GM12878 (cell line): ENCODE results near the gene KLK13. TPM values are rescaled to one million over a fixed set of nuclear protein-coding genes. Genes with fewer than 3 reads are reported as not detected.

Source experiments
- ATAC-seq: fragments of 200-7000 bp; cut with Tn5 transposase; 3 replicates; pipeline ENCODE4 v1.9.1; 2020; ENCODE audit warnings: mild to moderate bottlenecking, moderate library complexity
- BruUV-seq: library from RNA; stranded (reverse); fragments of 400-500 nt; replicated peaks from 2 replicates; lab custom pipeline; 2021; lab: Mats Ljungman, UMichigan
- CTCF ChIA-PET: fragments of 300-600 bp; sonication (Branson Sonifier 250); formaldehyde crosslinking; extraction: SDS; loops from one replicate; lab custom pipeline; 2021; ENCODE audit warnings: inconsistent platforms; lab: Yijun Ruan, JAX
- POLR2A ChIA-PET: fragments of 350-600 bp; formaldehyde crosslinking; extraction: SDS; loops from one replicate; lab custom pipeline; 2021; ENCODE audit warnings: inconsistent platforms; lab: Charles Lee
- RAD21 ChIA-PET: fragments of 300-600 bp; sonication (Branson Sonifier 250); formaldehyde crosslinking; loops from one replicate; lab custom pipeline; 2023; ENCODE audit warnings: antibody characterized with exemption; ENCODE audit not compliant: unreplicated experiment; lab: Charles Lee
- SMC1A ChIA-PET: fragments of 300-600 bp; sonication (Branson Sonifier 250); formaldehyde crosslinking; loops from one replicate; lab custom pipeline; 2023; ENCODE audit not compliant: unreplicated experiment, uncharacterized antibody; lab: Charles Lee
- DNase-seq: peaks from one replicate; pipeline ENCODE4 v3.0.0-alpha.2; 2011; ENCODE audit warnings: low read depth, low spot score
- FAIRE-seq: peaks from 3 replicates; lab custom pipeline; 2011; peaks lifted over from hg19 to GRCh38; lab: Jason Lieb, UNC
- H2AFZ ChIP-seq: 2 replicates; pipeline ENCODE4 v1.6.0; 2011; ENCODE audit warnings: low read depth, low read length, control low read depth; ENCODE audit not compliant: control insufficient read depth
- H3K27ac ChIP-seq: 2 replicates; pipeline ENCODE4 v1.5.1; 2011; ENCODE audit warnings: control low read depth; ENCODE audit not compliant: control insufficient read depth, insufficient read depth
- H3K27me3 ChIP-seq, 2 experiments: replicated peaks in 1 of 2; 2 replicates each; pipeline versions ENCODE4 v1.6.0 to v1.6.1; 2011; ENCODE audit warnings: low read length in 1 of 2; ENCODE audit not compliant: control insufficient read depth in 2 of 2, insufficient read depth in 2 of 2
- H3K36me3 ChIP-seq, 2 experiments: 2 replicates each; pipeline ENCODE4 v1.5.1; 2011; ENCODE audit warnings: low read length in 1 of 2; ENCODE audit not compliant: control insufficient read depth in 2 of 2, insufficient read depth in 2 of 2
- H3K4me1 ChIP-seq: 2 replicates; pipeline ENCODE4 v1.6.1; 2011; ENCODE audit warnings: mild to moderate bottlenecking, low read length, moderate library complexity, mixed read lengths; ENCODE audit not compliant: control insufficient read depth, insufficient read depth
- H3K4me2 ChIP-seq: 2 replicates; pipeline ENCODE4 v1.6.0; 2011; ENCODE audit warnings: control low read depth; ENCODE audit not compliant: control insufficient read depth, insufficient read depth
- H3K4me3 ChIP-seq: fragments of 200-600 bp; sonication (generic); 2 replicates; pipeline ENCODE4 v1.5.1; 2016
- H3K79me2 ChIP-seq: 2 replicates; pipeline ENCODE4 v1.6.0; 2011; ENCODE audit warnings: low read length; ENCODE audit not compliant: control insufficient read depth, insufficient read depth
- H3K9ac ChIP-seq: 2 replicates; pipeline ENCODE4 v1.8.0; 2011; ENCODE audit warnings: low read length, control low read depth, mixed read lengths; ENCODE audit not compliant: control insufficient read depth, insufficient read depth
- H3K9me3 ChIP-seq: replicated peaks from 3 replicates; pipeline ENCODE4 v1.5.1; 2011; ENCODE audit warnings: mild to moderate bottlenecking, low read length; ENCODE audit not compliant: control insufficient read depth, insufficient read depth
- H4K20me1 ChIP-seq: 2 replicates; pipeline ENCODE4 v1.6.0; 2011; ENCODE audit not compliant: control insufficient read depth, insufficient read depth
- CEBPB ChIP-seq, 2 experiments: fragments of 150-350 bp in 1 of 2; IDR thresholded peaks; 2 replicates each; pipeline ENCODE4 v1.6.1; 2012 to 2014; ENCODE audit warnings: low read depth in 2 of 2, low read length in 2 of 2, borderline replicate concordance in 1 of 2, inconsistent platforms in 1 of 2
- RAD21 ChIP-seq: IDR thresholded peaks from 2 replicates; pipeline ENCODE4 v1.6.1; 2011; ENCODE audit warnings: mild to moderate bottlenecking, low read depth, low read length, moderate library complexity; ENCODE audit not compliant: insufficient read depth
- RELA ChIP-seq: fragments of 450-650 bp; IDR thresholded peaks from 2 replicates; pipeline ENCODE4 v1.8.0; 2014; ENCODE audit warnings: borderline replicate concordance; ENCODE audit not compliant: partially characterized antibody
- WGBS: methylation state at CpG from one replicate; pipeline ENCODE4 v1.1.6; 2016; ENCODE audit warnings: low lambda C conversion rate; ENCODE audit not compliant: insufficient replicate concordance, insufficient coverage; ENCODE audit errors: missing lambda C conversion rate; 5-methylcytosine and 5-hydroxymethylcytosine counted together
- in situ Hi-C: fragments of 300-500 bp; cut with MboI; formaldehyde crosslinking; loops from 9 replicates; pipeline ENCODE4 v1.14.3; 2018; ENCODE audit warnings: mixed read lengths
- intact Hi-C: fragments of 100-400 bp; cut with micrococcal nuclease; formaldehyde crosslinking; loops from one replicate; pipeline ENCODE4 v1.14.2; 2022; ENCODE audit not compliant: unreplicated experiment
- polyA plus RNA-seq, 11 experiments: library from polyadenylated mRNA; depleted of rRNA in 4 of 11; unstranded in 6 of 11; stranded (reverse) in 5 of 11; fragments of >200 nt; fragmentation: Nextera tagmentation in 4 of 11; fragmentation: Illumina TruSeq in 1 of 11; extraction: Ambion mirVana in 4 of 11; extraction: Trizol in 1 of 11; gene quantifications; 1 replicate in 1 of 11; 2 replicates in 10 of 11; pipeline versions ENCODE4 v1.2.1 to v1.2.3, GENCODE V29; 2011 to 2016; ENCODE audit warnings: inconsistent platforms in 2 of 11, missing spikeins in 2 of 11, low read depth in 1 of 11
- total RNA-seq, 4 experiments: library from RNA; depleted of rRNA in 3 of 4; stranded (reverse); fragments of >200 nt in 3 of 4; fragmentation: Illumina TruSeq in 1 of 4; extraction: Trizol in 1 of 4; gene quantifications; 2 replicates each; pipeline versions ENCODE4 v1.2.1 to v1.2.3, GENCODE V29; 2013 to 2021
- TF ChIP-seq, protein P1 (sequence below), 3 experiments: IDR thresholded peaks in 2 of 3; conservative IDR thresholded peaks in 1 of 3; 2 replicates each; pipeline ENCODE4 v1.5.1; 2011; ENCODE audit warnings: low read depth in 3 of 3, low read length in 3 of 3, mild to moderate bottlenecking in 3 of 3, control low read depth in 2 of 3, moderate library complexity in 2 of 3, inconsistent platforms in 1 of 3, mixed read lengths in 1 of 3; ENCODE audit not compliant: control insufficient read depth in 2 of 3, insufficient read depth in 1 of 3; ENCODE audit errors: extremely low read depth in 1 of 3

Gene KLK13
- total and polyA plus RNA-seq, 10 of the 15 experiments (the other 5 are each of a cell fraction or from before 2014, with no cell fraction given): not detected

DNA sequence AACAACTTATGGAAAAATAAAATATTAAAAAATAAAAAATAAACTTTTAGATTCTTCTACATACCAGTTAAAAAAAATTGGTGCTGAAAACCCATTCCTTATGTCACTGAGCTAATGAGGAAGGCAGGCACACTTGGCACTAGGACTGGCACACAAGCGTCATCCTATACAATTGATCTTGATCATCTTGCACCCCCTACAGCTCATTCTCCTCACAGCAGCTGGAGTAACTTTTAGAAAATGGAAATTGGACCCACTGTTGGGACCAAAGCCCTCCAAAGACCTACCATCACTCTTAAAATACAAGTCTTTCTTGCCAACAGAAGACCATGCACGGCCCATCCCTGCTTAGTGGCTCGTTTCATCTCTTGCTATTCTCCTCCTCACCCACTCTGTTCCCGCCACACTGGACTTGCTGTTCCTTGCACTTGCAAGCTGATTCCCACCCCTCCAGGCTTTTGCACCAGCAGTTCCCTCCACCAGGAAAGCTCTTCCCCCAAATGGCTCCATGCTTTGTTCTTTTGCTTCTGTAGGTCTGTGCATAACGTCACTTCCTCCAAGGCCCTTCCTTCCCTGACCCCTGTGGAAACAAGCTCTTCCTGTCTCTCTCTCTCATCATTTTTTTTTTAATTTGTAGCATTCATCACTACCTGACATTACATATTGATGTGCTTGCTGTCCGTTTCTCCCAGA lies 31.7 kb upstream of the KLK13 start:
- Histone ChIP-seq H2AFZ (no peak overlapping the region), H3K27me3 (no peaks in the 10 kb centered on the region), H3K4me2 (no peak overlapping the region), H3K79me2 (no peaks in the 10 kb centered on the region), H3K4me1 (no peaks in the 10 kb centered on the region; the same call in 1 of the 2 replicates), H3K36me3 (peaks cover 0 to 6% of the 10 kb centered on the region in 2 experiments; a peak in 3 of 4 replicates), H3K9me3 (no peaks in the 10 kb centered on the region), H3K4me3 (no peak overlapping the region), H3K27ac (no peak overlapping the region), H4K20me1 (no peaks in the 10 kb centered on the region; the same call in 1 of the 2 replicates), H3K9ac (no peak overlapping the region)
- ChIA-PET RAD21 (interaction anchor here (0.9 to 1.0 kb wide), 2 partner anchors 75 to 169 kb away, joined by 3 to 4 read pairs; no protein-coding TSS in a partner anchor), CTCF (interaction anchor here (0.6 to 2.0 kb wide), 15 partner anchors 10 to 682 kb away, joined by 3 to 17 read pairs (median 3); partner anchors contain the start of gene CTU1), SMC1A (no interaction called here), POLR2A (interaction anchor here (0.5 kb wide), 1 partner anchor 1401 kb away, joined by 5 read pairs; no protein-coding TSS in a partner anchor)
- in situ Hi-C loops: loop anchor here (10.0 kb wide), 1 partner anchor 162 kb away; no protein-coding TSS in a partner anchor
- ATAC-seq: peak; percentile 40; the same call in 2 of the 3 replicates
- no peak for DNase-seq
- WGBS: 91% methylated on average over 6 of the region's 6 CpGs
- 0 out of 2 replicates have a peak, but pooled peaks have one; percentile 13 for TF ChIP-seq RAD21
- TF ChIP-seq, protein P1, sequence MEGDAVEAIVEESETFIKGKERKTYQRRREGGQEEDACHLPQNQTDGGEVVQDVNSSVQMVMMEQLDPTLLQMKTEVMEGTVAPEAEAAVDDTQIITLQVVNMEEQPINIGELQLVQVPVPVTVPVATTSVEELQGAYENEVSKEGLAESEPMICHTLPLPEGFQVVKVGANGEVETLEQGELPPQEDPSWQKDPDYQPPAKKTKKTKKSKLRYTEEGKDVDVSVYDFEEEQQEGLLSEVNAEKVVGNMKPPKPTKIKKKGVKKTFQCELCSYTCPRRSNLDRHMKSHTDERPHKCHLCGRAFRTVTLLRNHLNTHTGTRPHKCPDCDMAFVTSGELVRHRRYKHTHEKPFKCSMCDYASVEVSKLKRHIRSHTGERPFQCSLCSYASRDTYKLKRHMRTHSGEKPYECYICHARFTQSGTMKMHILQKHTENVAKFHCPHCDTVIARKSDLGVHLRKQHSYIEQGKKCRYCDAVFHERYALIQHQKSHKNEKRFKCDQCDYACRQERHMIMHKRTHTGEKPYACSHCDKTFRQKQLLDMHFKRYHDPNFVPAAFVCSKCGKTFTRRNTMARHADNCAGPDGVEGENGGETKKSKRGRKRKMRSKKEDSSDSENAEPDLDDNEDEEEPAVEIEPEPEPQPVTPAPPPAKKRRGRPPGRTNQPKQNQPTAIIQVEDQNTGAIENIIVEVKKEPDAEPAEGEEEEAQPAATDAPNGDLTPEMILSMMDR (IDR thresholded peaks at IDR 0.05 in 2 of 3, conservative IDR thresholded peaks at IDR 0.05 in 1 of 3; ENCODE audit: control insufficient read depth in 2 of 3, extremely low read depth in 1 of 3, insufficient read depth in 1 of 3, low read depth in 3 of 3, low read length in 3 of 3): peak; percentile 17 to 21 (median 20); a peak in 3 of 6 replicates
- no peak for TF ChIP-seq RELA
- TF ChIP-seq CEBPB (IDR thresholded peaks at IDR 0.05; ENCODE audit: borderline replicate concordance in 1 of 2, low read depth in 2 of 2, low read length in 2 of 2): no peak
- no peak for FAIRE-seq
- BruUV-seq: no TSS peak
- intact Hi-C loops: no loop called here
